RWPE1 (cell line): Measurements from ENCODE around the gene TTYH3.
A peak's percentile ranks its signal among the peaks of the same experiment; 100 is the strongest.

Source experiments
- CTCF ChIA-PET: fragments of 350-600 bp; sonication (Branson Sonifier 250); formaldehyde crosslinking; extraction: SDS; loops from one replicate; lab custom pipeline; 2021; lab: Yijun Ruan, JAX
- POLR2A ChIA-PET: fragments of 400-600 bp; formaldehyde crosslinking; extraction: SDS; loops from one replicate; lab custom pipeline; 2020; ENCODE audit warnings: antibody characterized with exemption; ENCODE audit not compliant: low non-redundant PET; lab: Yijun Ruan, JAX
- DNase-seq: peaks from one replicate; pipeline ENCODE4 v3.0.0; 2012; ENCODE audit warnings: low spot score
- H3K27ac ChIP-seq: fragments of 450-650 bp; 2 replicates; pipeline ENCODE4 v1.5.1; 2017
- CTCF ChIP-seq: fragments of 450-650 bp; conservative IDR thresholded peaks from 2 replicates; pipeline ENCODE4 v1.5.1; 2017; ENCODE audit warnings: low read depth, mild to moderate bottlenecking

The TTYH3 gene

GRCh38 chr7:2646336-2646679, 14.5 kb downstream of the TTYH3 start:
- POLR2A ChIA-PET, result no interaction called here

GRCh38 chr7:2646680-2647571, 15.1 kb downstream of the TTYH3 start:
- DNase-seq, result peak; percentile 78
- CTCF ChIA-PET, result no interaction called here
- POLR2A ChIA-PET, result no interaction called here

More at GRCh38 chr7:2646336-2646679, 14.5 kb downstream of the TTYH3 start:
- peak overlapping the region; percentile 54 for H3K27ac ChIP-seq
- CTCF ChIA-PET, result interaction anchor here (1.2 kb wide), 1 partner anchor 34 kb away, joined by 3 read pairs; no protein-coding TSS in a partner anchor
- DNase-seq, result no peak
- no peak for TF ChIP-seq CTCF

GRCh38 chr7:2647594-2648172, 15.9 kb downstream of the TTYH3 start:
- TF ChIP-seq CTCF, result no peak
- H3K27ac ChIP-seq, result peak overlapping the region; percentile 9
- DNase-seq, result no peak
- ChIA-PET POLR2A (no interaction called here), CTCF (interaction anchor here (1.0 to 1.1 kb wide), 2 partner anchors 23 to 62 kb away, joined by 3 to 5 read pairs; no protein-coding TSS in a partner anchor)

More at GRCh38 chr7:2646680-2647571, 15.1 kb downstream of the TTYH3 start:
- peak overlapping the region; percentile 54 for H3K27ac ChIP-seq
- TF ChIP-seq CTCF, result no peak

- ChIA-PET POLR2A (no interaction called here), CTCF (no interaction called here)
- peak overlapping the region; percentile 16 for H3K27ac ChIP-seq
- no peak for DNase-seq
- TF ChIP-seq CTCF, result no peak
Observed at GRCh38 chr7:2649139-2649838, 17.5 kb downstream of the TTYH3 start.

GRCh38 chr7:2649991-2650390, 18.2 kb downstream of the TTYH3 start:
- TF ChIP-seq CTCF, result no peak
- POLR2A ChIA-PET, result no interaction called here

GRCh38 chr7:2650451-2650850, 18.7 kb downstream of the TTYH3 start:
- ChIA-PET CTCF (no interaction called here), POLR2A (no interaction called here)
- H3K27ac ChIP-seq, result peak overlapping the region; percentile 16
- DNase-seq, result no peak
- TF ChIP-seq CTCF, result no peak

More at GRCh38 chr7:2649991-2650390, 18.2 kb downstream of the TTYH3 start:
- H3K27ac ChIP-seq, result peak overlapping the region; percentile 16
- DNase-seq, result no peak
- CTCF ChIA-PET, result no interaction called here
